Effector memory CD4-positive, alpha-beta T cell (primary cell): ENCODE results near the gene ZIC2.
A peak's percentile ranks its signal among the peaks of the same experiment; 100 is the strongest.

Experiments used
- DNase-seq, 3 donors: peaks; one replicate each; pipeline ENCODE4 v3.0.0-alpha.2; 2020
- H3K27ac ChIP-seq: 2 replicates; pipeline ENCODE4 v1.7.0; 2013; ENCODE audit warnings: mild to moderate bottlenecking, low read length, moderate library complexity; ENCODE audit not compliant: insufficient read depth, poor library complexity, severe bottlenecking
- H3K27me3 ChIP-seq: replicated peaks from 2 replicates; pipeline ENCODE4 v1.7.0; 2013; ENCODE audit warnings: mild to moderate bottlenecking, low read length; ENCODE audit not compliant: insufficient read depth, control insufficient read depth, poor library complexity, severe bottlenecking
- H3K36me3 ChIP-seq: 2 replicates; pipeline ENCODE4 v1.7.0; 2013; ENCODE audit warnings: mild to moderate bottlenecking, low read length, moderate library complexity; ENCODE audit not compliant: control insufficient read depth, insufficient read depth
- H3K4me1 ChIP-seq: 2 replicates; pipeline ENCODE4 v1.7.0; 2013; ENCODE audit warnings: low read length, mild to moderate bottlenecking; ENCODE audit not compliant: control insufficient read depth, insufficient read depth, poor library complexity, severe bottlenecking
- H3K4me3 ChIP-seq: 2 replicates; pipeline ENCODE4 v1.7.0; 2013; ENCODE audit warnings: low read length, low read depth, mild to moderate bottlenecking; ENCODE audit not compliant: insufficient read depth, poor library complexity, severe bottlenecking
- H3K9me3 ChIP-seq: 2 replicates; pipeline ENCODE4 v1.7.0; 2013; ENCODE audit warnings: mild to moderate bottlenecking, low read length, moderate library complexity; ENCODE audit not compliant: control insufficient read depth

The ZIC2 gene

GRCh38 chr13:99980201-99980823, 1.3 kb upstream of the ZIC2 start:
- H3K9me3 ChIP-seq: peaks cover 21% of the 10 kb centered on the region
- peak in 2 of 3 donors; percentile 25 to 30 for DNase-seq
- peaks cover 28% of the 10 kb centered on the region for H3K4me1 ChIP-seq

DNA sequence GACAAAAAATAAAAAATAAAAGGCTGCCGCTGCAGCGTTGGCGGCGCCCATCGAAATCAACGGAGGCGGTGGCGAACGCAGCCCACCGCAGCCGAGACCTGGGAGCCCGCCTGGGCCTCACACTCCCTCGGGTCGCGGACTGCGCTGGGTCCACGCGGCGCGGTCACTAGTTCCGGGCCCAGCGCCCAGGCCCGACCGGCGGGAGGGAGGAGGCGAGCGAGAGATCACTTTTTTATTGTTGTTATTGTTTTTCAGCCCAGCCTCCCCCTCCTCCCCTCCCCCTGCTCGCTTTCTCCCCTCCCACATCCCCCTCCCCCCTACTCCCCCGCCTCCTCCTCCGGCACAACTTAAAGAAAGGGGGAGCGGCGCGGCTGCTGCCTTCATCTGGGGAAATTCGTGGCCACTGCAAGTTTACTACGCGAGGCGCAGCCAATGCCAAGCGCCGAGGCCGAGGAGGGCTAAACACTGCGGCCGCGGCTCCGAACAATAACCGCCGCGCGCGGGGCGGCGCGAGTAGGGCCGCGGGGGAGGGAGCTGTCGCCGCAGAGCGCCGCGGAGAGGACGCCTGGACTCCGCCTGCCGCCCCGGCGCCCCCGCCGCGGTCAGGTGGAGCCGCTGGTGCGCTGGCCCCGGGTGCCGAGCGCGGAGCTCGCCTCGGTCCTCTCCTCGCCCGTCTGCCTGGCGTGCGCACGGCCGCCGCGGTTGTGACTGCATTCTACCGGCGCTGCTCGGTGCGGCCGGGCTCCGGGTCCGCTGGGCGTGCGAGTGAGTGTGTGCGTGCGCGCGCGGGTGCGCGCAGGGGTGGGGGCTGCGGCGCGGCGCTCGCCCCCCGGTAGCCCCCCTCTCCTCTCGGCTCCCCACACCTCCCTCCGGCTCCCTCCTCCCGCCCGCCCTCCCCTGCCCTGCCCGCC, 505 bp upstream of the ZIC2 start:
- H3K27ac ChIP-seq: no peak overlapping the region
- peak overlapping the region; percentile 38 for H3K4me3 ChIP-seq
- H3K27me3 ChIP-seq: peaks cover 90% of the 10 kb centered on the region
- no peak for DNase-seq
- H3K36me3 ChIP-seq: no peaks in the 10 kb centered on the region
- H3K4me1 ChIP-seq: peaks cover 28% of the 10 kb centered on the region
- H3K9me3 ChIP-seq: peaks cover 17% of the 10 kb centered on the region

More at GRCh38 chr13:99980201-99980823, 1.3 kb upstream of the ZIC2 start:
- Histone ChIP-seq H3K27ac (no peak overlapping the region), H3K36me3 (no peaks in the 10 kb centered on the region), H3K4me3 (no peak overlapping the region), H3K27me3 (peaks cover 91% of the 10 kb centered on the region)

GRCh38 chr13:99982036-99982730, 599 bp downstream of the ZIC2 start:
- peak overlapping the region; percentile 27 for H3K4me3 ChIP-seq
- H3K9me3 ChIP-seq: peaks cover 17% of the 10 kb centered on the region
- H3K4me1 ChIP-seq: peaks cover 28% of the 10 kb centered on the region
- H3K27ac ChIP-seq: no peak overlapping the region
- no peak for DNase-seq
- H3K27me3 ChIP-seq: peaks cover 90% of the 10 kb centered on the region
- no peaks in the 10 kb centered on the region for H3K36me3 ChIP-seq

DNA sequence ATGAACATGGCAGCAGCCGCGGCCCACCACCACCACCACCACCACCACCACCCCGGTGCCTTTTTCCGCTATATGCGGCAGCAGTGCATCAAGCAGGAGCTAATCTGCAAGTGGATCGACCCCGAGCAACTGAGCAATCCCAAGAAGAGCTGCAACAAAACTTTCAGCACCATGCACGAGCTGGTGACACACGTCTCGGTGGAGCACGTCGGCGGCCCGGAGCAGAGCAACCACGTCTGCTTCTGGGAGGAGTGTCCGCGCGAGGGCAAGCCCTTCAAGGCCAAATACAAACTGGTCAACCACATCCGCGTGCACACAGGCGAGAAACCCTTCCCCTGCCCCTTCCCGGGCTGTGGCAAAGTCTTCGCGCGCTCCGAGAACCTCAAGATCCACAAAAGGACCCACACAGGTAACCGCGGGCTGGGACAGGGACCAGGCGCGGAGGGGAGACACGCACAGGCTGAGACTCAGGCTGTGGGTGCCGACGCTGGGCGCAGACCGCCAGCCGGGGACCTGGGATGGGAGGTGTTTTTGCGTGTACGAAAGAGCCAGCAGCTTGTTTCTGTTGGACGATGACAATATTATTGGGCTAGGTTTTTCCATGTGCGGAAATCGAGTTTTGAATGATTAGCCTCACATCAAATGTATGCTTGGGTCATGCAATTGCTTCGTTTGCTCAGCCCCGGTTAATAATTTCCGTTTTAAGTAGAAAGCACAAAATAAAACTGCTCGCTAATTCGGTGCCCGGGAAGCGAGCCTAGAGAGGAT, 1.3 kb downstream of the ZIC2 start:
- no peak for DNase-seq
- Histone ChIP-seq H3K27ac (no peak overlapping the region), H3K27me3 (peaks cover 90% of the 10 kb centered on the region), H3K36me3 (no peaks in the 10 kb centered on the region), H3K9me3 (peaks cover 17% of the 10 kb centered on the region), H3K4me3 (no peak overlapping the region), H3K4me1 (peaks cover 28% of the 10 kb centered on the region)

- H3K27ac ChIP-seq: no peak overlapping the region
- no peaks in the 10 kb centered on the region for H3K36me3 ChIP-seq
- peaks cover 28% of the 10 kb centered on the region for H3K4me1 ChIP-seq
- no peak overlapping the region for H3K4me3 ChIP-seq
- peaks cover 20% of the 10 kb centered on the region for H3K9me3 ChIP-seq
- DNase-seq: no peak
- peaks cover 90% of the 10 kb centered on the region for H3K27me3 ChIP-seq
Observed at GRCh38 chr13:99983499-99984401, 2.2 kb downstream of the ZIC2 start.

DNA sequence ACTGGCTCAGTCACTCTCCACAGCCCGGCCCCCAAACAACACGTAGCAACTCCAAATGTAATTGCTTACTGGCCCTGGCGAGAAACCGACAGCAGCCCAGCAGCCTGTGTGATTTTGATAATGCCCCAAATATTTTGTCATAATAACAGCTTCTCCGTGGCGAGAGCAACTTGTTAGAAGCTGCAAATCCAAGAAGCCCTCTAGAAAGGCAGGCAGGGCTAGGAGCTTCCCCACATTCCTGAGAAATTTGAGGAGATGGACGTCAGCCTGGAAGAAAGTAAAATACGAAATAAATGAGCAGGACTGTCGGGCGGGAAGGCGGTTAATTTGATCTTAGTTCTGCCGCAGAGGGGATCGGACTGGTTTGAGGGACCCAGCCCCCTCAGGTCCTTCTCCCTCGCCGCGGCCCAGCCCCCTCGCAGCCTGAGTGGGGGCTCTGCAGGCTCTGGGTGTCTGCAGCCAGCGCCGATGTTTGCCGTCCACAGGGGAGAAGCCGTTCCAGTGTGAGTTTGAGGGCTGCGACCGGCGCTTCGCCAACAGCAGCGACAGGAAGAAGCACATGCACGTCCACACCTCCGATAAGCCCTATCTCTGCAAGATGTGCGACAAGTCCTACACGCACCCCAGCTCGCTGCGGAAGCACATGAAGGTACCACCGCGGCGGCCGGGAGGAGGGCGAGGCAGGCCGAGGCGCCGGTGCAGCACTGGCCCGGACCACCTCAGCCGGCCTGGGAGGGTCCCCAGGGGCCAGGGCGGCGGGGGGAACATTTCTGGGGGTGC, 3.1 kb downstream of the ZIC2 start:
- DNase-seq: no peak
- peaks cover 28% of the 10 kb centered on the region for H3K4me1 ChIP-seq
- H3K27me3 ChIP-seq: peaks cover 90% of the 10 kb centered on the region
- H3K9me3 ChIP-seq: peaks cover 20% of the 10 kb centered on the region
- H3K36me3 ChIP-seq: no peaks in the 10 kb centered on the region
- H3K27ac ChIP-seq: no peak overlapping the region
- no peak overlapping the region for H3K4me3 ChIP-seq

DNA sequence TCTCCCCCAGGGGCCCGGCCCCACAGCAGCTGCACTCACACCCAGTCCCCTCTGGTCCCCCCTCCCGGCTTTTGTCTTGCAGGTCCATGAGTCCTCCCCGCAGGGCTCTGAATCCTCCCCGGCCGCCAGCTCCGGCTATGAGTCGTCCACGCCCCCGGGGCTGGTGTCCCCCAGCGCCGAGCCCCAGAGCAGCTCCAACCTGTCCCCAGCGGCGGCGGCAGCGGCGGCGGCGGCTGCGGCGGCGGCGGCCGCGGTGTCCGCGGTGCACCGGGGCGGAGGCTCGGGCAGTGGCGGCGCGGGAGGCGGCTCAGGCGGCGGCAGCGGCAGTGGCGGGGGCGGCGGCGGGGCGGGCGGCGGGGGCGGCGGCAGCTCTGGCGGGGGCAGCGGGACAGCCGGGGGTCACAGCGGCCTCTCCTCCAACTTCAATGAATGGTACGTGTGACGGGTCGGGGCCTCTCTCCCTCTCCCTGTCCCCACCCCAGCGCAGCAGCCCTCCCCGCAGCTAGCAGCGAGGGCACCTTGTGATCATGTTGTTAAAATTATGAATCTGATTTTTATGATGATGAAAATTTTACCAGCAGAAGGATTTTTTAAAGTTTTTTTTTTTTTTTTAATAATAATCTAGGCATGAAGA, 3.8 kb downstream of the ZIC2 start:
- Histone ChIP-seq H3K36me3 (no peaks in the 10 kb centered on the region), H3K4me1 (peaks cover 28% of the 10 kb centered on the region), H3K27me3 (peaks cover 90% of the 10 kb centered on the region), H3K27ac (no peak overlapping the region), H3K9me3 (peaks cover 20% of the 10 kb centered on the region), H3K4me3 (no peak overlapping the region)
- no peak for DNase-seq

- DNase-seq: no peak
- no peak overlapping the region for H3K4me3 ChIP-seq
- H3K36me3 ChIP-seq: no peaks in the 10 kb centered on the region
- no peak overlapping the region for H3K27ac ChIP-seq
- peaks cover 91% of the 10 kb centered on the region for H3K27me3 ChIP-seq
- peaks cover 20% of the 10 kb centered on the region for H3K9me3 ChIP-seq
- peaks cover 31% of the 10 kb centered on the region for H3K4me1 ChIP-seq
Observed at GRCh38 chr13:99985886-99986527, 4.4 kb downstream of the ZIC2 start.
